Measurements from ENCODE around the gene LYZ.

The LYZ gene

GRCh38 chr12:69386921-69387320 is 38.7 kb downstream of the LYZ start:
- no peak for DNase-seq (ENCODE audit: low read depth in 2 of 2)

GRCh38 chr12:69388371-69388770 is 40.2 kb downstream of the LYZ start:
- DNase-seq (ENCODE audit: low read depth in 2 of 2), result peak in 1 of 2 experiments; percentile 40

GRCh38 chr12:69389831-69390230 is 41.6 kb downstream of the LYZ start:
- DNase-seq (ENCODE audit: low read depth in 2 of 2), result peak in 1 of 2 experiments; percentile 30

- DNase-seq (ENCODE audit: low read depth in 2 of 2), result no peak
Measured at GRCh38 chr12:69392179-69392928, 44.2 kb downstream of the LYZ start.

- no peak for DNase-seq (ENCODE audit: low read depth in 2 of 2)
Measured at GRCh38 chr12:69396041-69396440, 47.9 kb downstream of the LYZ start.

- no peak for DNase-seq (ENCODE audit: low read depth in 2 of 2)
Measured at GRCh38 chr12:69396963-69397362, 48.8 kb downstream of the LYZ start.

GRCh38 chr12:69397978-69398377 is 49.8 kb downstream of the LYZ start:
- no peak for DNase-seq (ENCODE audit: low read depth in 2 of 2)

- no peak for DNase-seq (ENCODE audit: low read depth in 2 of 2)
Measured at GRCh38 chr12:69401940-69402339, 53.8 kb downstream of the LYZ start.

Measured in fibroblast of skin of left biceps (primary cell).